GM21515 (cell line): Measurements from ENCODE around the gene SAP30L.

Experiments used
- ATAC-seq: cut with Tn5 transposase; IDR thresholded peaks from one replicate; pipeline ENCODE4 v1.9.1; 2021; ENCODE audit not compliant: unreplicated experiment

SAP30L gene

GRCh38 chr5:154464438-154464837 lies 18.6 kb downstream of the SAP30L start:
- no peak for ATAC-seq

- no peak for ATAC-seq
These were observed 19.4 kb downstream of the SAP30L start for GRCh38 chr5:154465169-154465568.

GRCh38 chr5:154466147-154466546 lies 20.4 kb downstream of the SAP30L start:
- no peak for ATAC-seq

- no peak for ATAC-seq
These were observed 20.9 kb downstream of the SAP30L start for GRCh38 chr5:154466671-154467070.

- peak; percentile 92 for ATAC-seq
These were observed 22.0 kb downstream of the SAP30L start for GRCh38 chr5:154467655-154468354.

- ATAC-seq = no peak
These were observed 24.3 kb downstream of the SAP30L start for GRCh38 chr5:154470137-154470536.

GRCh38 chr5:154470947-154471870 lies 25.4 kb downstream of the SAP30L start:
- no peak for ATAC-seq

- ATAC-seq = no peak
These were observed 27.2 kb downstream of the SAP30L start for GRCh38 chr5:154472871-154473580.

GRCh38 chr5:154473581-154474283 lies 27.9 kb downstream of the SAP30L start:
- no peak for ATAC-seq

- ATAC-seq = no peak
These were observed 28.9 kb downstream of the SAP30L start for GRCh38 chr5:154474396-154475334.

GRCh38 chr5:154475591-154476353 lies 30.0 kb downstream of the SAP30L start:
- ATAC-seq = no peak

GRCh38 chr5:154476354-154477205 lies 30.8 kb downstream of the SAP30L start:
- no peak for ATAC-seq

- ATAC-seq = no peak
These were observed 31.8 kb downstream of the SAP30L start for GRCh38 chr5:154477382-154478223.

- no peak for ATAC-seq
These were observed 32.4 kb downstream of the SAP30L start, which contains the start of gene HAND1 for GRCh38 chr5:154478224-154478565. TSS of gene HAND1 (minus strand) at chr5:154478227. CDS start at chr5:154478008, 219 bp downstream.

GRCh38 chr5:154478752-154479159 lies 33.0 kb downstream of the SAP30L start:
- no peak for ATAC-seq

GRCh38 chr5:154479160-154479943 lies 33.6 kb downstream of the SAP30L start:
- no peak for ATAC-seq
